Tibial artery (tissue), 4 donors: ENCODE data around the gene GTPBP4.

Experiments used
- DNase-seq, 2 donors: peaks; one replicate each; pipeline ENCODE4 v3.0.0-alpha.2; 2019
- H3K27ac ChIP-seq, 2 donors: fragments of 200-600 bp; sonication (generic) in 1 of 2; 1 replicate in 1 of 2; 2 replicates in 1 of 2; pipeline ENCODE4 v1.5.1; 2018 to 2019; ENCODE audit warnings: mild to moderate bottlenecking in 1 of 2
- H3K27me3 ChIP-seq, 2 donors: fragments of 200-600 bp; sonication (generic) in 1 of 2; one replicate each; pipeline versions ENCODE4 v1.5.1 to v1.6.0; 2016 to 2019
- H3K36me3 ChIP-seq, 3 donors: fragments of 200-600 bp; sonication (generic) in 2 of 3; one replicate each; pipeline ENCODE4 v1.5.1; 2016 to 2019; ENCODE audit warnings: mild to moderate bottlenecking in 2 of 3
- H3K4me1 ChIP-seq, 4 donors: fragments of 200-600 bp; sonication (generic) in 2 of 4; 1 replicate in 3 of 4; 2 replicates in 1 of 4; pipeline ENCODE4 v1.5.1; 2016 to 2019
- H3K4me3 ChIP-seq, 2 donors: fragments of 200-600 bp; sonication (generic) in 1 of 2; 1 replicate in 1 of 2; 2 replicates in 1 of 2; pipeline ENCODE4 v1.5.1; 2018 to 2019; ENCODE audit warnings: mild to moderate bottlenecking in 2 of 2
- H3K9me3 ChIP-seq, 3 donors: fragments of 200-600 bp; sonication (generic) in 1 of 3; one replicate each; pipeline ENCODE4 v1.5.1; 2016 to 2019
- CTCF ChIP-seq, 2 experiments: fragments of 200-600 bp in 1 of 2; fragments of 450-650 bp in 1 of 2; IDR thresholded peaks; one replicate each; pipeline ENCODE4 v1.5.1; 2017 to 2019; ENCODE audit warnings: antibody characterized with exemption in 2 of 2, mild to moderate bottlenecking in 1 of 2, moderate library complexity in 1 of 2
- intact Hi-C: fragments of 100-400 bp; cut with DNase I; formaldehyde crosslinking; loops from one replicate; pipeline ENCODE4 v1.15.0; 2023; ENCODE audit warnings: low total_unique reads

Gene GTPBP4

GRCh38 chr10:1010703-1011102 is 22.5 kb downstream of the GTPBP4 start:
- H3K27ac ChIP-seq: no peak overlapping the region
- H3K36me3 ChIP-seq: peaks cover 87 to 98% (median 93%) of the 10 kb centered on the region in 3 donors
- H3K4me1 ChIP-seq: no peaks in the 10 kb centered on the region
- DNase-seq: no peak
- H3K27me3 ChIP-seq: no peaks in the 10 kb centered on the region
- no peak overlapping the region for H3K4me3 ChIP-seq
- H3K9me3 ChIP-seq: no peaks in the 10 kb centered on the region
- TF ChIP-seq CTCF (IDR thresholded peaks at IDR 0.05): no peak
- intact Hi-C loops: no loop called here

DNA sequence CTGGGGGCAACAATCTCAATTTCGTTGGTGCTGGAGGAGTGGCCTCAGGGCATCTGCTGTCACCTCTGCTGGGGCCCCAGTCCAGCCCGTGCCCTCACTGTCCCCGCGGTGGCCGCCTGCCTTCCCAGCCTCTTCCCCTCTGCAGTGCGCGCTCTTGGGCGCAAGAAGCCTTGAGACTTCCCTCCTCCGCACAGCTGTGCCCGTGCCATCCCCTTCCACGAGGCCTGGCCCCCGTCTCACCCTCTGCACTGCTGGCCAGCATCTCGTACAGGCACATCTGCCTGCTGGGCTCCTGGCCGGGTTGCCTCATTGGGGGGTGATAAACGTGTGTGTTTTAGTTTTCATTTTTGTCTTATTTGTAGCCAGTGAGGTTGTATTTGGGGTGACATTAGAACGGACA is 23.5 kb downstream of the GTPBP4 start:
- TF ChIP-seq CTCF (IDR thresholded peaks at IDR 0.05): no peak
- no peak overlapping the region for H3K27ac ChIP-seq
- H3K36me3 ChIP-seq: peaks cover 88 to 98% (median 93%) of the 10 kb centered on the region in 3 donors
- H3K27me3 ChIP-seq: no peaks in the 10 kb centered on the region
- H3K4me1 ChIP-seq: no peaks in the 10 kb centered on the region
- no peaks in the 10 kb centered on the region for H3K9me3 ChIP-seq
- intact Hi-C loops: no loop called here
- H3K4me3 ChIP-seq: no peak overlapping the region
- DNase-seq: no peak

- H3K27me3 ChIP-seq: no peaks in the 10 kb centered on the region
- no peaks in the 10 kb centered on the region for H3K9me3 ChIP-seq
Observed at GRCh38 chr10:1015688-1016087, 27.5 kb downstream of the GTPBP4 start.

DNA sequence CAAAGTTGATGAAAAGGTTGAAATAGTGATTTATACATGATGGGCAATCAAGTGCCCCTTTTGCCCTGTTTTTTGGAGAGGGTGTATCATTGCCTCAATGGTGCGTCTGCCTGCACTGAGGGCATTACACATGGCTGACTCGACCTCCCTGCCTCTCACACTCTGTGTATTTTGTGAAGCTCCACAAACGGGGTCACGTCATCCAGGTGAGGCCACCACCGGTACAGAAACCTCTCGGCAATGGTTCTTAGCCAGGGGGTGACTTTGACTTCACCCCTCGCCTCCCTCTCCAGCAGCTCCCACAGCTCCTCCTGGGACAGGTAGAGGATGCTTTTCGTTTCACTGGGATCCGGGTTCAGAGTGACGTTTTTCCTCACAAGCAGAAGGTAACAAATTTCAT is 31.1 kb downstream of the GTPBP4 start:
- Histone ChIP-seq H3K4me3 (no peak overlapping the region), H3K36me3 (peaks cover 41 to 66% (median 49%) of the 10 kb centered on the region in 3 donors), H3K9me3 (no peaks in the 10 kb centered on the region), H3K27ac (no peak overlapping the region), H3K4me1 (no peaks in the 10 kb centered on the region), H3K27me3 (no peaks in the 10 kb centered on the region)
- DNase-seq: no peak
- no peak for TF ChIP-seq CTCF (IDR thresholded peaks at IDR 0.05)
- intact Hi-C loops: no loop called here

More at GRCh38 chr10:1015688-1016087, 27.5 kb downstream of the GTPBP4 start:
- no peaks in the 10 kb centered on the region for H3K4me1 ChIP-seq
- intact Hi-C loops: no loop called here
- peaks cover 77 to 98% (median 85%) of the 10 kb centered on the region in 3 donors for H3K36me3 ChIP-seq
- H3K27ac ChIP-seq: no peak overlapping the region
- no peak for DNase-seq
- no peak overlapping the region for H3K4me3 ChIP-seq
- no peak for TF ChIP-seq CTCF (IDR thresholded peaks at IDR 0.05)

DNA sequence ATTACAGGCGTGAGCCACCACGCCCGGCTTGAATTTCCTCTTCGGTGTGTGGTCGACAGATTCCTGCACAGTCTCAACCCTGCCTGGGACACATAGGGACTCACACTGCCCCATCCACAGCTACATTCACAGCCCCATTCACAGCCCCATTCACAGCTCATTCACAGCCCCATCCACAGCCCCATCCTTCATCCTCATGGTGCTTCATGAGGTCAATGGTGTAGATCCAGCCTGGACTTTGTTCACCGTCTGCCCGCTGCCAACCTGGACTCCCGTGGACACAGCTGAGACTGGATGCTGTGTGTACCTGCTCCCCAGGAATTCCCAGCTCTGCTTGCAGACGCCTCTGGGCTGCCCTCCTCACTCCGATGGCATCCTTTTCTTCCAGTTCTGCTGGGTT is 32.2 kb downstream of the GTPBP4 start:
- H3K9me3 ChIP-seq: no peaks in the 10 kb centered on the region
- no peak overlapping the region for H3K27ac ChIP-seq
- H3K4me1 ChIP-seq: no peaks in the 10 kb centered on the region
- no peak overlapping the region for H3K4me3 ChIP-seq
- no peaks in the 10 kb centered on the region for H3K27me3 ChIP-seq
- no peak for DNase-seq
- no peak for TF ChIP-seq CTCF (IDR thresholded peaks at IDR 0.05)
- H3K36me3 ChIP-seq: peaks cover 37 to 57% (median 43%) of the 10 kb centered on the region in 3 donors
- intact Hi-C loops: no loop called here

GRCh38 chr10:1020958-1021357 is 32.7 kb downstream of the GTPBP4 start:
- Histone ChIP-seq H3K4me1 (no peaks in the 10 kb centered on the region), H3K27me3 (no peaks in the 10 kb centered on the region), H3K27ac (no peak overlapping the region), H3K36me3 (peaks cover 33 to 52% (median 38%) of the 10 kb centered on the region in 3 donors), H3K4me3 (no peak overlapping the region), H3K9me3 (no peaks in the 10 kb centered on the region)
- no peak for TF ChIP-seq CTCF (IDR thresholded peaks at IDR 0.05)
- DNase-seq: no peak
- intact Hi-C loops: no loop called here
